DOHH2 (cell line): ENCODE measurements around the gene EPS15.

Experiments used
- H3F3A ChIP-seq: fragments of 200-600 bp; sonication (generic), shearing (Covaris generic); 2 replicates; pipeline ENCODE4 v1.6.0; 2016; ENCODE audit warnings: antibody characterized with exemption, mild to moderate bottlenecking; ENCODE audit not compliant: control insufficient read depth, insufficient read depth
- H3K27ac ChIP-seq: fragments of 200-600 bp; sonication (generic); 2 replicates; pipeline ENCODE4 v1.5.1; 2014; ENCODE audit warnings: low read depth, mild to moderate bottlenecking, low read length, moderate library complexity
- H3K27me3 ChIP-seq: fragments of 200-600 bp; sonication (generic); 2 replicates; pipeline ENCODE4 v1.6.1; 2014; ENCODE audit warnings: mild to moderate bottlenecking, low read length, mixed read lengths; ENCODE audit not compliant: control insufficient read depth
- H3K36me3 ChIP-seq: fragments of 200-600 bp; sonication (generic); 2 replicates; pipeline ENCODE4 v1.6.1; 2014; ENCODE audit warnings: mild to moderate bottlenecking, low read length, moderate library complexity, mixed read lengths; ENCODE audit not compliant: control insufficient read depth
- H3K4me1 ChIP-seq: fragments of 200-600 bp; sonication (generic); 2 replicates; pipeline ENCODE4 v1.6.1; 2014; ENCODE audit warnings: mild to moderate bottlenecking, low read length, mixed read lengths; ENCODE audit not compliant: control insufficient read depth
- H3K4me2 ChIP-seq: fragments of 200-600 bp; sonication (generic); 2 replicates; pipeline ENCODE4 v1.6.0; 2014; ENCODE audit warnings: mild to moderate bottlenecking, low read length, moderate library complexity
- H3K4me3 ChIP-seq: fragments of 200-600 bp; sonication (generic); 2 replicates; pipeline ENCODE4 v1.5.1; 2014; ENCODE audit warnings: mild to moderate bottlenecking, low read length, mixed read lengths
- H3K79me2 ChIP-seq: fragments of 200-600 bp; sonication (generic); 2 replicates; pipeline ENCODE4 v1.6.1; 2014; ENCODE audit warnings: mild to moderate bottlenecking, low read length, mixed read lengths; ENCODE audit not compliant: control insufficient read depth
- H3K9me2 ChIP-seq: fragments of 200-600 bp; sonication (generic); replicated peaks from 2 replicates; pipeline ENCODE4 v1.6.1; 2014; ENCODE audit warnings: mild to moderate bottlenecking, low read length, mixed read lengths; ENCODE audit not compliant: control insufficient read depth
- H3K9me3 ChIP-seq: fragments of 200-600 bp; sonication (generic); 2 replicates; pipeline ENCODE4 v1.6.1; 2014; ENCODE audit warnings: antibody characterized with exemption, low read length, mixed read lengths; ENCODE audit not compliant: control insufficient read depth, insufficient read depth
- H4K20me1 ChIP-seq: fragments of 200-600 bp; sonication (generic); 2 replicates; pipeline ENCODE4 v1.6.0; 2014; ENCODE audit warnings: low read depth, mild to moderate bottlenecking, antibody characterized with exemption, low read length, moderate library complexity; ENCODE audit not compliant: control insufficient read depth, insufficient read depth
- CTCF ChIP-seq: fragments of 200-600 bp; sonication (generic); IDR thresholded peaks from one replicate; pipeline ENCODE4 v1.5.1; 2014; ENCODE audit warnings: antibody characterized with exemption, mild to moderate bottlenecking, low read depth, low read length; ENCODE audit not compliant: poor library complexity, severe bottlenecking
- EZH2phosphoT487 ChIP-seq: fragments of 200-600 bp; sonication (generic); IDR thresholded peaks from 2 replicates; pipeline ENCODE4 v1.6.1; 2017; ENCODE audit warnings: borderline replicate concordance, mild to moderate bottlenecking, antibody characterized with exemption, low read length, moderate library complexity, mixed read lengths

EPS15 gene

GRCh38 chr1:51349862-51350261 is 169.2 kb downstream of the EPS15 start:
- no peak overlapping the region for H3K4me3 ChIP-seq
- no peaks in the 10 kb centered on the region for H4K20me1 ChIP-seq

GRCh38 chr1:51348147-51348527 is 170.9 kb downstream of the EPS15 start:
- Histone ChIP-seq H3K36me3 (no peaks in the 10 kb centered on the region), H3K27ac (no peak overlapping the region), H3K27me3 (peaks cover 35% of the 10 kb centered on the region), H3K9me3 (no peaks in the 10 kb centered on the region), H3F3A (peaks cover 11% of the 10 kb centered on the region; the same call in 1 of the 2 replicates), H3K9me2 (no peaks in the 10 kb centered on the region), H4K20me1 (no peaks in the 10 kb centered on the region), H3K4me3 (no peak overlapping the region), H3K79me2 (no peaks in the 10 kb centered on the region), H3K4me2 (no peak overlapping the region), H3K4me1 (no peaks in the 10 kb centered on the region)
- TF ChIP-seq EZH2phosphoT487 (no peak), CTCF (no peak)

More at GRCh38 chr1:51349862-51350261, 169.2 kb downstream of the EPS15 start:
- TF ChIP-seq CTCF: no peak
- TF ChIP-seq EZH2phosphoT487: no peak
- H3K36me3 ChIP-seq: peaks cover 5% of the 10 kb centered on the region
- H3F3A ChIP-seq: peaks cover 11% of the 10 kb centered on the region; the same call in 1 of the 2 replicates
- H3K4me1 ChIP-seq: no peaks in the 10 kb centered on the region
- peaks cover 21% of the 10 kb centered on the region for H3K27me3 ChIP-seq
- H3K27ac ChIP-seq: no peak overlapping the region
- no peaks in the 10 kb centered on the region for H3K9me3 ChIP-seq
- H3K9me2 ChIP-seq: no peaks in the 10 kb centered on the region
- H3K4me2 ChIP-seq: no peak overlapping the region
- no peaks in the 10 kb centered on the region for H3K79me2 ChIP-seq

- Histone ChIP-seq H3K79me2 (no peaks in the 10 kb centered on the region), H3K4me2 (no peak overlapping the region), H3K27me3 (peaks cover 41% of the 10 kb centered on the region), H3K9me3 (no peaks in the 10 kb centered on the region), H3K4me1 (no peaks in the 10 kb centered on the region), H3K27ac (no peak overlapping the region), H3K4me3 (no peak overlapping the region), H3K9me2 (no peaks in the 10 kb centered on the region), H3F3A (peaks cover 11% of the 10 kb centered on the region; the same call in 1 of the 2 replicates), H3K36me3 (no peaks in the 10 kb centered on the region), H4K20me1 (no peaks in the 10 kb centered on the region)
- TF ChIP-seq EZH2phosphoT487: no peak
- no peak for TF ChIP-seq CTCF
Measured at GRCh38 chr1:51347398-51348146, 171.5 kb downstream of the EPS15 start.
